ENCODE data around the gene CCDC33.

- TF ChIP-seq CTCF (IDR thresholded peaks at IDR 0.05; ENCODE audit: borderline replicate concordance, extremely low read depth, low read length, poor library complexity, severe bottlenecking) (no peak), EZH2 (IDR thresholded peaks at IDR 0.05; ENCODE audit: borderline replicate concordance, low read depth, low read length, severe bottlenecking) (no peak)
Measured at GRCh38 chr15:74383695-74384565, 147.8 kb downstream of the CCDC33 start.

Data from DND-41 (cell line).